Kidney (tissue), 14 donors: ENCODE measurements around the gene CASP14. TPM values are rescaled to one million over a fixed set of nuclear protein-coding genes. Genes with fewer than 3 reads are reported as not detected.
A peak's percentile ranks its signal among the peaks of the same experiment; 100 is the strongest.

Source experiments
- DNase-seq, 5 donors: peaks; one replicate each; pipeline ENCODE4 v3.0.0-alpha.2; 2013 to 2020
- FAIRE-seq: peaks from 2 replicates; lab custom pipeline; 2012; peaks lifted over from hg19 to GRCh38; lab: Jason Lieb, UNC
- H3K27ac ChIP-seq, 2 donors: one replicate each; pipeline ENCODE4 v1.7.0; 2013; ENCODE audit warnings: low read depth in 2 of 2, low read length in 2 of 2, inconsistent platforms in 1 of 2
- H3K27me3 ChIP-seq: one replicate; pipeline ENCODE4 v1.7.1; 2013; ENCODE audit warnings: low read length, inconsistent platforms; ENCODE audit not compliant: control insufficient read depth, insufficient read depth
- H3K36me3 ChIP-seq, 3 donors: one replicate each; pipeline versions ENCODE4 v1.7.0 to v1.7.1; 2013; ENCODE audit warnings: low read length in 3 of 3, control low read depth in 1 of 3, inconsistent platforms in 1 of 3; ENCODE audit not compliant: insufficient read depth in 3 of 3, control insufficient read depth in 2 of 3
- H3K4me1 ChIP-seq, 3 donors: one replicate each; pipeline versions ENCODE4 v1.7.0 to v1.7.1; 2013; ENCODE audit warnings: low read length in 3 of 3, inconsistent platforms in 1 of 3, low read depth in 1 of 3; ENCODE audit not compliant: control insufficient read depth in 2 of 3, insufficient read depth in 2 of 3
- H3K4me3 ChIP-seq, 3 donors: one replicate each; pipeline versions ENCODE4 v1.7.0 to v1.8.1; 2013; ENCODE audit warnings: low read length in 3 of 3, control low read depth in 1 of 3, inconsistent platforms in 1 of 3
- H3K9ac ChIP-seq, 3 donors: one replicate each; pipeline versions ENCODE4 v1.7.0 to v1.7.1; 2013; ENCODE audit warnings: low read length in 3 of 3, control low read depth in 1 of 3, inconsistent platforms in 1 of 3
- H3K9me3 ChIP-seq, 3 donors: one replicate each; pipeline versions ENCODE4 v1.7.0 to v1.7.1; 2013; ENCODE audit warnings: low read length in 3 of 3, control low read depth in 1 of 3, inconsistent platforms in 1 of 3; ENCODE audit not compliant: control insufficient read depth in 2 of 3, insufficient read depth in 1 of 3
- intact Hi-C: fragments of 100-400 bp; cut with DNase I; formaldehyde crosslinking; loops from one replicate; pipeline ENCODE4 v1.11.1; 2022
- polyA plus RNA-seq: library from polyadenylated mRNA; stranded (reverse); fragments of 350-450 nt; fragmentation: Illumina TruSeq; extraction: RNeasy Lipid Tissue Mini Kit (QIAGEN cat#74804); gene quantifications from one replicate; pipeline ENCODE4 v1.2.3, GENCODE V29; 2014; ENCODE audit warnings: low read depth, low replicate concordance; ENCODE audit not compliant: insufficient read depth
- total RNA-seq: library from RNA; stranded (reverse); fragmentation: NEBNext Ultra II Directional; extraction: Animal tissue kit (Norgen Biotek cat#: 25700); gene quantifications from one replicate; pipeline ENCODE4 v1.2.1, GENCODE V29; 2021
- TF ChIP-seq, protein P1 (sequence below): IDR thresholded peaks from 3 replicates; pipeline ENCODE4 v1.5.1; 2012; ENCODE audit warnings: mild to moderate bottlenecking, moderate library complexity, borderline replicate concordance; ENCODE audit not compliant: insufficient read depth; ENCODE audit errors: extremely low read depth
- donor health status: control.
- donor health status: control.
- donor health status: control.
- donor health status: control.
- donor health status: control.
- donor health status: DM: yes; HTN: yes; CAD: no.
- donor health status: Normal renal cell carcinoma (clear cell type).

Gene CASP14
- total and polyA plus RNA-seq, 2 donors from 2014 or later = 0.16 TPM; not detected in 1

DNA sequence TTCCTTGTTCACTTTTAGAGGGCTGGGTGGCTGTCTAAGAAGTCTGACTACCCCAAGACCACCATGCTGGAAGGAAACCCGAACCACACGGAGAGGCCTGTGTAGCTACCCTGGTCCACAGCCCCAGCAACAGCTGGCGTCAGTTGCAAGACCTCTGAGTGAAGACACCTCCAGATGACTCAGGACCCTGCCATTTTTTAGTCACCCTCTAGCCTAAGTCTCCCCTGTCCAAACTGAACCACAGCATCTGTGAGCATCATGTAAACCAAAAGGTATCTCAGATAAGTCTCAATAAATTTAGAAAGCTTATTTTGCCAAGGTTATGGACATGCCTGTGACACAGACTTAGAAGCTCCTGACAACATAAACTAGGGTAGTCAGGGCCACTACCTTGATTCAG lies 55.8 kb downstream of the CASP14 start:
- H3K4me3 ChIP-seq = no peak overlapping the region
- H3K4me1 ChIP-seq = peaks cover 0 to 9% (median 0%) of the 10 kb centered on the region in 3 donors
- no peak overlapping the region for H3K9ac ChIP-seq
- DNase-seq (no peak), FAIRE-seq (no peak)
- no peaks in the 10 kb centered on the region for H3K36me3 ChIP-seq
- TF ChIP-seq, protein P1, sequence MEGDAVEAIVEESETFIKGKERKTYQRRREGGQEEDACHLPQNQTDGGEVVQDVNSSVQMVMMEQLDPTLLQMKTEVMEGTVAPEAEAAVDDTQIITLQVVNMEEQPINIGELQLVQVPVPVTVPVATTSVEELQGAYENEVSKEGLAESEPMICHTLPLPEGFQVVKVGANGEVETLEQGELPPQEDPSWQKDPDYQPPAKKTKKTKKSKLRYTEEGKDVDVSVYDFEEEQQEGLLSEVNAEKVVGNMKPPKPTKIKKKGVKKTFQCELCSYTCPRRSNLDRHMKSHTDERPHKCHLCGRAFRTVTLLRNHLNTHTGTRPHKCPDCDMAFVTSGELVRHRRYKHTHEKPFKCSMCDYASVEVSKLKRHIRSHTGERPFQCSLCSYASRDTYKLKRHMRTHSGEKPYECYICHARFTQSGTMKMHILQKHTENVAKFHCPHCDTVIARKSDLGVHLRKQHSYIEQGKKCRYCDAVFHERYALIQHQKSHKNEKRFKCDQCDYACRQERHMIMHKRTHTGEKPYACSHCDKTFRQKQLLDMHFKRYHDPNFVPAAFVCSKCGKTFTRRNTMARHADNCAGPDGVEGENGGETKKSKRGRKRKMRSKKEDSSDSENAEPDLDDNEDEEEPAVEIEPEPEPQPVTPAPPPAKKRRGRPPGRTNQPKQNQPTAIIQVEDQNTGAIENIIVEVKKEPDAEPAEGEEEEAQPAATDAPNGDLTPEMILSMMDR = no peak
- peaks cover 0 to 6% (median 5%) of the 10 kb centered on the region in 3 donors for H3K9me3 ChIP-seq
- H3K27me3 ChIP-seq = no peaks in the 10 kb centered on the region
- intact Hi-C loops = no loop called here
- H3K27ac ChIP-seq = no peak overlapping the region

DNA sequence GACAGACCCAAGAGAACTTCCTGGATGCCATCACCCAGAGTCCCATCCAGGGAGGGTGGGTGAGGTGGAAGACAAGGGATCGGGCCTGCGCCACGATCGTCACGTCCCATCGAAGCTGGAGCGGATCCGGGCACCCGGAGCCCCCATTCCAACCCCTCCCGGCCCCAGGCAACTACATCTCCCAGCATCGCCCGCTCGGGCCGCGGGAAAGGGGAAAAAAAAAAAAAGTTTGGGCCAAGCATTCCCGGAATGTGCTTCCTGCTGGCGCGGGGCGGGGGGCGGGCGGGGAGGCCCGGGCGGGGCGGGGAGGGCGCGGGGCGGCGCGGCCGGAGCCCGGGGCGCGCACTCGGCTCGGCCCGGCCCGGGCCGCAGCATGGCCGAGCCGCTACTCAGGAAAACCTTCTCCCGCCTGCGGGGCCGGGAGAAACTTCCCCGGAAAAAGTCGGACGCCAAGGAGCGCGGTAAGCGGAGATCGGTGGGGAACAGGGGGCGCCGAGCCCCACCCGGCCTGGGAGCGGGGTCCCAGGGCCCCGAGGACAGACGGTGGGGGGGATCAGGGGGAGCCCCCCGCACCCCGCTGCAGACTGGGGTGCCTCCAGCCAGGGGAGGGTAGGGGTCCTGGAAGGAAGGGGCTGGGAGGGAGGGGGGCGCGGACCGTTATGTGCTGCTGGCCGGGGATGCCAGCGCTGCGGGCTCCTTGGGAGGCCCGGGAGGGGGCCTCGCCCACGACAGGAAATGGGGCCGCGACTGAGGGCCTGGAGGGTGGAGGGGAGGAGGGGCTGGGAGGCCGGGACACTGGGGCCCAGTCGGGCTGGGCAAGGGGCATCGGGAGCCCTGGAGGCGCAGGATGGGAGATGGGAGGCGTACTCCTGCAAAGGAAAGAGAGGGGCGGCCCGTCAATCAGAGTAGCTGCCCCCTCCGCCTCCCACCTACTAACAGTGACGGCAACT lies 58.1 kb downstream of the CASP14 start, which contains the start of gene SYDE1:
TSS of gene SYDE1 (plus strand) at position 341 of the 950 bp plus-strand sequence. CDS start at position 374, 33 bp downstream.
- H3K27me3 ChIP-seq = no peaks in the 10 kb centered on the region
- H3K27ac ChIP-seq = peak within 1 kb of the TSS; percentile 81 to 82
- H3K9me3 ChIP-seq = peaks cover 0 to 6% (median 5%) of the 10 kb centered on the region in 3 donors
- H3K36me3 ChIP-seq = peaks cover 0 to 10% (median 5%) of the 10 kb centered on the region in 3 donors
- intact Hi-C loops = no loop called here
- FAIRE-seq (no peak), DNase-seq (peak; percentile 72 to 91 (median 77))
- TF ChIP-seq, protein P1 = no peak
- peak within 1 kb of the TSS; percentile 42 to 92 (median 77) for H3K9ac ChIP-seq
- peaks cover 0 to 9% (median 0%) of the 10 kb centered on the region in 3 donors for H3K4me1 ChIP-seq
- peak within 1 kb of the TSS; percentile 69 to 84 (median 80) for H3K4me3 ChIP-seq

Other genes starting within 250 kb of the CASP14 start
- not detected for gene OR7A5, start 214.3 kb upstream of the CASP14 start, total RNA-seq
- gene OR7A5, start 214.3 kb upstream of the CASP14 start, polyA plus RNA-seq = not detected
- gene OR7C1, start 214.3 kb upstream of the CASP14 start, total RNA-seq = 0.19 TPM
- gene OR7C1, start 214.3 kb upstream of the CASP14 start, polyA plus RNA-seq = not detected
- not detected for gene OR7A10, start 200.6 kb upstream of the CASP14 start, total RNA-seq
- not detected for gene OR7A10, start 200.6 kb upstream of the CASP14 start, polyA plus RNA-seq
- gene OR7A17, start 163.3 kb upstream of the CASP14 start, total RNA-seq = not detected
- not detected for gene OR7A17, start 163.3 kb upstream of the CASP14 start, polyA plus RNA-seq
- not detected for gene OR7C2, start 108.0 kb upstream of the CASP14 start, total RNA-seq
- gene OR7C2, start 108.0 kb upstream of the CASP14 start, polyA plus RNA-seq = not detected
- gene SLC1A6, start 69.6 kb upstream of the CASP14 start, total RNA-seq = not detected
- not detected for gene SLC1A6, start 69.6 kb upstream of the CASP14 start, polyA plus RNA-seq
- gene OR1I1, start 32.7 kb downstream of the CASP14 start, total RNA-seq = not detected
- gene OR1I1, start 32.7 kb downstream of the CASP14 start, polyA plus RNA-seq = not detected
- gene SYDE1, start 57.9 kb downstream of the CASP14 start, total RNA-seq = 26.9 TPM
- gene SYDE1, start 57.9 kb downstream of the CASP14 start, polyA plus RNA-seq = 13.9 TPM
- 92.3 TPM for gene NOTCH3, start 151.5 kb downstream of the CASP14 start, total RNA-seq
- 15.1 TPM for gene NOTCH3, start 151.5 kb downstream of the CASP14 start, polyA plus RNA-seq
- 2.0 TPM for gene EPHX3, start 183.0 kb downstream of the CASP14 start, total RNA-seq
- gene EPHX3, start 183.0 kb downstream of the CASP14 start, polyA plus RNA-seq = 3.5 TPM